Ishikawa (cell line): Measurements from ENCODE around the gene HSD17B11.

Experiments
- CEBPB ChIP-seq: IDR thresholded peaks from 2 replicates; pipeline ENCODE4 v1.6.1; 2012
- CREB1 ChIP-seq: IDR thresholded peaks from 2 replicates; pipeline ENCODE4 v1.6.1; 2012; ENCODE audit warnings: low read depth
- EGR1 ChIP-seq: IDR thresholded peaks from 2 replicates; pipeline ENCODE4 v1.6.1; 2012
- EP300 ChIP-seq: IDR thresholded peaks from 2 replicates; pipeline ENCODE4 v1.6.1; 2012; ENCODE audit warnings: borderline replicate concordance
- FOXM1 ChIP-seq: IDR thresholded peaks from 2 replicates; pipeline ENCODE4 v1.6.1; 2012; ENCODE audit warnings: low read depth, borderline replicate concordance
- NFIC ChIP-seq: IDR thresholded peaks from 2 replicates; pipeline ENCODE4 v1.6.1; 2012
- RAD21 ChIP-seq: IDR thresholded peaks from 2 replicates; pipeline ENCODE4 v1.6.1; 2012; ENCODE audit warnings: low read depth
- TAF1 ChIP-seq: IDR thresholded peaks from 2 replicates; pipeline ENCODE4 v1.6.1; 2012; ENCODE audit warnings: low read depth, mild to moderate bottlenecking
- TCF12 ChIP-seq: IDR thresholded peaks from 2 replicates; pipeline ENCODE4 v1.6.1; 2012; ENCODE audit warnings: low read depth
- TEAD4 ChIP-seq: IDR thresholded peaks from 2 replicates; pipeline ENCODE4 v1.6.1; 2012
- YY1 ChIP-seq: IDR thresholded peaks from 2 replicates; pipeline ENCODE4 v1.6.1; 2012; ENCODE audit warnings: low read depth
- ZBTB7A ChIP-seq: IDR thresholded peaks from 2 replicates; pipeline ENCODE4 v1.6.1; 2012; ENCODE audit warnings: low read depth
- TF ChIP-seq, protein P1 (sequence below): IDR thresholded peaks from 2 replicates; pipeline ENCODE4 v1.6.1; 2012
- TF ChIP-seq, protein P2 (sequence below): IDR thresholded peaks from 2 replicates; pipeline ENCODE4 v1.6.1; 2012; ENCODE audit warnings: low read depth, mild to moderate bottlenecking
- TF ChIP-seq, protein P3 (sequence below): IDR thresholded peaks from 2 replicates; pipeline ENCODE4 v1.6.1; 2012

Gene HSD17B11

DNA sequence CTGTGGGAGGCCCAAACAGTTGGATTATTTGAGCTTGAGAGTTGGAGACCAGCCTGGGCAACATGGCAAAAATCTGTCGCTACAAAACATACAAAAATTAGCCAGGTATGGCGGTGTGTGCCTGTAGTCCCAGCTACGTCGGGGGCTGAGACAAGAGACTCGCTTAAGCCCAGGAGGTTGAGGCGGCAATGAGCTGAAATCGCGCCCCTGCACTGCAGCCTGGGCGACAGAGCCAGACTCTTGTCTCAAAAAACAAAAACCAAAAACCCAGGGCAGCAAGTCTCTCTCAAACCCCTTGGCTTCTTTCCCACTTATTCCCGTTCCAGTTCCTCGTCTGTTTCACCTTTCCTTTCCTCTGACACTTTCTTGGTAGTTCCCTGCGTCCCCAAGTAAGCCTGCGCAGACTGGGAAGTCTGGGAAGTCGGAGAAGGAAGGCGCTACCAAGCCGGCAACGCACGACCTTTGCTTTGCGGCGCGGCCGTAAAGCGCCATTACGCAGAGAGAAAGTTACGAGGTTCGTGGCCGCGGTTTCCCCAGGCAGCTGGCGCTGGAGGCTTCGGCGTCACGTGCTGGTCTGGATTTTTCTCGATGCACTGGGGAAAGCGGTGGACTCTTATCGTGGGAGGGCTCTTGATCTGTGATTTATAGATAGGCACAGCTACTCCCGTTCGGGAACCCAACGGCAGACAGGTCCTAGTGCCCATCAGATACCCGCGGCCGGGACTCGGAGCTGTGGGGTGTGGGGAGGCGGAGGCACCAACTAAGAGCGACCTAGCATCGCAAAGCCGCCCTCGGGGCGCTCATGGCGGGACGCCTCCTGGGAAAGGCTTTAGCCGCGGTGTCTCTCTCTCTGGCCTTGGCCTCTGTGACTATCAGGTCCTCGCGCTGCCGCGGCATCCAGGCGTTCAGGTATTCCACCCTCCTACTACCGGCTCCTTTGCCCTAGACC lies 31.4 kb upstream of the HSD17B11 start, which contains the start of gene NUDT9:
Gene NUDT9, plus strand, starts transcription at position 470 of the 949 bp plus-strand sequence. Its CDS starts 333 bp downstream, at position 803.
- peak; percentile 79 for TF ChIP-seq YY1
- TF ChIP-seq CREB1: peak; percentile 58; the same call in 1 of the 2 replicates
- TF ChIP-seq RAD21: no peak
- TF ChIP-seq EP300: no peak
- TF ChIP-seq, protein P1, sequence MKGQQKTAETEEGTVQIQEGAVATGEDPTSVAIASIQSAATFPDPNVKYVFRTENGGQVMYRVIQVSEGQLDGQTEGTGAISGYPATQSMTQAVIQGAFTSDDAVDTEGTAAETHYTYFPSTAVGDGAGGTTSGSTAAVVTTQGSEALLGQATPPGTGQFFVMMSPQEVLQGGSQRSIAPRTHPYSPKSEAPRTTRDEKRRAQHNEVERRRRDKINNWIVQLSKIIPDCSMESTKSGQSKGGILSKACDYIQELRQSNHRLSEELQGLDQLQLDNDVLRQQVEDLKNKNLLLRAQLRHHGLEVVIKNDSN: peak; percentile 94
- TF ChIP-seq, protein P2, sequence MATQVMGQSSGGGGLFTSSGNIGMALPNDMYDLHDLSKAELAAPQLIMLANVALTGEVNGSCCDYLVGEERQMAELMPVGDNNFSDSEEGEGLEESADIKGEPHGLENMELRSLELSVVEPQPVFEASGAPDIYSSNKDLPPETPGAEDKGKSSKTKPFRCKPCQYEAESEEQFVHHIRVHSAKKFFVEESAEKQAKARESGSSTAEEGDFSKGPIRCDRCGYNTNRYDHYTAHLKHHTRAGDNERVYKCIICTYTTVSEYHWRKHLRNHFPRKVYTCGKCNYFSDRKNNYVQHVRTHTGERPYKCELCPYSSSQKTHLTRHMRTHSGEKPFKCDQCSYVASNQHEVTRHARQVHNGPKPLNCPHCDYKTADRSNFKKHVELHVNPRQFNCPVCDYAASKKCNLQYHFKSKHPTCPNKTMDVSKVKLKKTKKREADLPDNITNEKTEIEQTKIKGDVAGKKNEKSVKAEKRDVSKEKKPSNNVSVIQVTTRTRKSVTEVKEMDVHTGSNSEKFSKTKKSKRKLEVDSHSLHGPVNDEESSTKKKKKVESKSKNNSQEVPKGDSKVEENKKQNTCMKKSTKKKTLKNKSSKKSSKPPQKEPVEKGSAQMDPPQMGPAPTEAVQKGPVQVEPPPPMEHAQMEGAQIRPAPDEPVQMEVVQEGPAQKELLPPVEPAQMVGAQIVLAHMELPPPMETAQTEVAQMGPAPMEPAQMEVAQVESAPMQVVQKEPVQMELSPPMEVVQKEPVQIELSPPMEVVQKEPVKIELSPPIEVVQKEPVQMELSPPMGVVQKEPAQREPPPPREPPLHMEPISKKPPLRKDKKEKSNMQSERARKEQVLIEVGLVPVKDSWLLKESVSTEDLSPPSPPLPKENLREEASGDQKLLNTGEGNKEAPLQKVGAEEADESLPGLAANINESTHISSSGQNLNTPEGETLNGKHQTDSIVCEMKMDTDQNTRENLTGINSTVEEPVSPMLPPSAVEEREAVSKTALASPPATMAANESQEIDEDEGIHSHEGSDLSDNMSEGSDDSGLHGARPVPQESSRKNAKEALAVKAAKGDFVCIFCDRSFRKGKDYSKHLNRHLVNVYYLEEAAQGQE: no peak
- TF ChIP-seq FOXM1: no peak
- no peak for TF ChIP-seq ZBTB7A
- peak; percentile 42; the same call in 1 of the 2 replicates for TF ChIP-seq TEAD4
- peak; percentile 81 for TF ChIP-seq TCF12
- peak; percentile 92 for TF ChIP-seq TAF1
- TF ChIP-seq, protein P3, sequence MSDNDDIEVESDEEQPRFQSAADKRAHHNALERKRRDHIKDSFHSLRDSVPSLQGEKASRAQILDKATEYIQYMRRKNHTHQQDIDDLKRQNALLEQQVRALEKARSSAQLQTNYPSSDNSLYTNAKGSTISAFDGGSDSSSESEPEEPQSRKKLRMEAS: peak; percentile 97
- TF ChIP-seq EGR1: no peak
- TF ChIP-seq NFIC: peak; percentile 34
- 0 out of 2 replicates have a peak, but pooled peaks have one; percentile 28 for TF ChIP-seq CEBPB

DNA sequence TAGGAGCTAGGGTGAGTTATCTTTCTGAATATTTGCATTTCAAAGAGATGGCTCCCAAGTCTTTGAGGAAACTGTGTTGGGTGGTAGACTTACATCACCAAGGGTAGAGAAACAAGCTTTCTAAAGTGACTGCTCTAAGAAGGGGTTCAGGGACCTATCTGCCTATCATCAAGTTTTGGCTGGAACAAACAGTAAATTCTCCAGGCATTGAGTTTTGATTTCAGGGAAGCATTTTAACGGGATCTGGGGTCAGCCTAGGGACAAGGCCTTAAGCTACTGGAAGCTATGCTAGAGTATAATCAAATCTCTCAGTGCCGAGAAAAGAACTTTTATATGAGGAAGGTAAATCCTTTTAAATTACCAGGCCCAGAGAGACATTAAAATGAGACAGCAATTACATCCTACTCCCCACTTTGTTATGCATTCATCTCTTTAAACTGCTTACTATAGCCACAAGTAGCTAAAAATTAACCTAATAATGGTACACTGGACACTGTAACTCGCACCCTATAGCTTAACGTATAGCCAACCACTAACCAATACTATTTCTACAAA lies 29.4 kb upstream of the HSD17B11 start:
- TF ChIP-seq CREB1: no peak
- no peak for TF ChIP-seq EGR1
- TF ChIP-seq, protein P1: no peak
- no peak for TF ChIP-seq TEAD4
- TF ChIP-seq, protein P3: no peak
- no peak for TF ChIP-seq TAF1
- TF ChIP-seq, protein P2: no peak
- no peak for TF ChIP-seq TCF12
- no peak for TF ChIP-seq NFIC
- no peak for TF ChIP-seq RAD21
- no peak for TF ChIP-seq CEBPB
- no peak for TF ChIP-seq EP300
- no peak for TF ChIP-seq FOXM1
- TF ChIP-seq ZBTB7A: no peak
- no peak for TF ChIP-seq YY1

DNA sequence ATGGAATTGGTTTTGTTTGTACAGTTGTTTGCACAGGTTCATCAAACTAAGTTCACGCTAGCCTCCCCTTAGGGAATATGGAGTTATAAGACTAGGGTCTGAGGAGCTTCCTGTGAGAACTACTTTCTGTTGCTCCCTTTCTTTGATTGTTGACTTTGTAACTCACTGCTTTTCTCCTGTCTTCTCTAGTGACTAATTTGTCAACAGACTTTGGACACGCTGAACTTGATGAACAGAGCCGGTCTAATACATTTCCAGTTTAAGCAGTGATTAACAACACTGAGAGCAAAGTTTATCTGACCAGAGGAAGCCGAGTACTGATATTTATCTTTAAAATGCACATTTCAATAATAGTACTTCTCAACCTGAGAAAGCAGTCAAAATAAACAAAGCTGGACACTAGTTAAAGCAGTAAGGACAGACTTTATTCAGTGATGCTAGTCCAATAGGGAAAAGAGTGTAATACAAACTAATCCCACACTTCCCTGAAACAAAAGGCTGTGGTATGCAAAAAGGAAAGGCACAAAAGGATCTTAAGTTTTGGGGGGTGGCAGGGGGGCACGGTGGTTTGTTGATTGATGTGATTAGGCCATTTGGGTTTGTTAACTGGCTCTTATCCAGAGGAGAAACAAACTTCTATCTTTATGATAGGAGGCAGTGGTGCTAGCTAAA lies 28.7 kb upstream of the HSD17B11 start:
- TF ChIP-seq CREB1 (no peak), EGR1 (no peak), YY1 (no peak), TEAD4 (no peak), TCF12 (no peak), NFIC (no peak), EP300 (no peak), ZBTB7A (no peak), CEBPB (no peak), TAF1 (no peak), RAD21 (no peak)
- TF ChIP-seq, protein P3: no peak
- TF ChIP-seq, protein P1: no peak
- TF ChIP-seq, protein P2: no peak
